ENCODE measurements around the gene TLCD2.
A peak's percentile ranks its signal among the peaks of the same experiment; 100 is the strongest.

The TLCD2 gene

DNA sequence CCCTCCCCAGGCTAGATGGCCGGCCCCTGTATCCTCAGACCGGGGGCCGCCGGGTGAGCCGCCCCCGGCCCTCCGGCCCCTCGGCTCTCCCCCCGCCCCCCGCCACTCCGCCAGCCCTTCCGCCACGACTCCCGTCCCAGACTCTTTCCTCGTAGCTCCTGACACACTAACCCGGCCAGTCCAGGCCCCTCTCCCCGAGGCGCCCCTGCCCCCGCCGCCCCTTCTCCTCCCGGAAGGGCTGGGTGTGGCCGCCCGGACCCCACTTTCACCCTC is 5.6 kb upstream of the TLCD2 start:
- TF ChIP-seq FOXM1 (IDR thresholded peaks at IDR 0.05; ENCODE audit: borderline replicate concordance, low read depth) (no peak), ZBTB7A (IDR thresholded peaks at IDR 0.05; ENCODE audit: low read depth) (no peak), TAF1 (IDR thresholded peaks at IDR 0.05; ENCODE audit: low read depth) (no peak), CREB1 (IDR thresholded peaks at IDR 0.05; ENCODE audit: low read depth) (no peak), EP300 (IDR thresholded peaks at IDR 0.05; ENCODE audit: borderline replicate concordance) (no peak), USF1 (IDR thresholded peaks at IDR 0.05) (no peak), REST (IDR thresholded peaks at IDR 0.05; ENCODE audit: low read depth) (no peak), TEAD4 (IDR thresholded peaks at IDR 0.05) (no peak), RAD21 (IDR thresholded peaks at IDR 0.05; ENCODE audit: low read depth) (no peak), YY1 (IDR thresholded peaks at IDR 0.05; ENCODE audit: low read depth) (no peak), EGR1 (IDR thresholded peaks at IDR 0.05) (no peak), NFIC (IDR thresholded peaks at IDR 0.05) (no peak)
- TF ChIP-seq, protein P1, sequence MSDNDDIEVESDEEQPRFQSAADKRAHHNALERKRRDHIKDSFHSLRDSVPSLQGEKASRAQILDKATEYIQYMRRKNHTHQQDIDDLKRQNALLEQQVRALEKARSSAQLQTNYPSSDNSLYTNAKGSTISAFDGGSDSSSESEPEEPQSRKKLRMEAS (IDR thresholded peaks at IDR 0.05): no peak

DNA sequence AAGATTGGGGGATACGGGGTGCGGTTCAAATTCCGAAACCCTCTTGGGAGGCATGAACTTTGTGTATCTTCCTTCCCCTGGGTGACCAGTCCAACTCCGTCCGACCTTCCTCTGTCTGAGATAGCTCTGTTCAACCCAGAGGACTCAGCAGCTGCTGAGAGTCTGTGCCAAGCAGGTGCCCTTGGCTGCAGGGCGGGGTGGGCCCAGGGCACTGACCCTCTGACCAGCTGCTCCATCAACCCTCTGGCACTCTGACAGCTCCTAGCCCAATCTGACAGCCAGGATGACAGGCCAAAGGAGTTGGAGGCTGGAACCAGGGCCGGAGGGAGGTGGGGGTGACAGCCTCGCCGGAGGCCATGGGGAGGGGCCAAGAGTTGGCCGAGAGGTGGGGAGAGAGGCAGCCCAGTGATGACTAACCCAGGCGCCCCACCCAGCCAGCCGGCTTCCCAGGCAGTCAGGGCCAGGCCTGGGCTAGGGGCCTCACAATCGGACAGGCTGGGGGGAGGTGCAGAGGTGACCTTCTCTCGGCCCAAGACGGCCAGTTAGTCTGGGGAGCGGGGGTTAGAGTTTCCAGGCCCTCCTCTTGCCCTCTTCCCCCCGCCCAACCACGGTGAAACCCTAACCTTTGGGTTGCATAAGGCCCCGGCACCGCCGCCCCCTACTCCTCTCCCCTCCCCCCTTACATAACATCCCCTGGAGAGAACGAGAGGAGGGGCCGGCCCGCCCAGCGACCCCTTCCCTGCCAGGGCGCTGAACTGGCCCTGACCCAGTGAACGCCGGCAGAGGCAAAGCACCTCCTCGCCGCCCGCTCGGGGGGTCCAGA is 5.0 kb upstream of the TLCD2 start:
- TF ChIP-seq FOXM1 (IDR thresholded peaks at IDR 0.05; ENCODE audit: borderline replicate concordance, low read depth) (no peak), USF1 (IDR thresholded peaks at IDR 0.05) (peak; percentile 2; the same call in 1 of the 2 replicates), TEAD4 (IDR thresholded peaks at IDR 0.05) (no peak), REST (IDR thresholded peaks at IDR 0.05; ENCODE audit: low read depth) (no peak), TCF12 (IDR thresholded peaks at IDR 0.05; ENCODE audit: low read depth) (peak; percentile 0), EGR1 (IDR thresholded peaks at IDR 0.05) (no peak), ZBTB7A (IDR thresholded peaks at IDR 0.05; ENCODE audit: low read depth) (no peak), CEBPB (IDR thresholded peaks at IDR 0.05) (no peak), YY1 (IDR thresholded peaks at IDR 0.05; ENCODE audit: low read depth) (no peak), TAF1 (IDR thresholded peaks at IDR 0.05; ENCODE audit: low read depth) (0 out of 2 replicates have a peak, but pooled peaks have one; percentile 21), RAD21 (IDR thresholded peaks at IDR 0.05; ENCODE audit: low read depth) (no peak), NFIC (IDR thresholded peaks at IDR 0.05) (peak; percentile 72), EP300 (IDR thresholded peaks at IDR 0.05; ENCODE audit: borderline replicate concordance) (peak; percentile 52; the same call in 1 of the 2 replicates), CREB1 (IDR thresholded peaks at IDR 0.05; ENCODE audit: low read depth) (no peak)
- TF ChIP-seq, protein P1 (IDR thresholded peaks at IDR 0.05): peak; percentile 7

- TF ChIP-seq RAD21 (IDR thresholded peaks at IDR 0.05; ENCODE audit: low read depth) (no peak), ZBTB7A (IDR thresholded peaks at IDR 0.05; ENCODE audit: low read depth) (peak; percentile 48; the same call in 1 of the 2 replicates), USF1 (IDR thresholded peaks at IDR 0.05) (no peak), EP300 (IDR thresholded peaks at IDR 0.05; ENCODE audit: borderline replicate concordance) (peak; percentile 76), EGR1 (IDR thresholded peaks at IDR 0.05) (no peak), TEAD4 (IDR thresholded peaks at IDR 0.05) (peak; percentile 100), TCF12 (IDR thresholded peaks at IDR 0.05; ENCODE audit: low read depth) (peak; percentile 88), CEBPB (IDR thresholded peaks at IDR 0.05) (no peak), YY1 (IDR thresholded peaks at IDR 0.05; ENCODE audit: low read depth) (peak; percentile 13; the same call in 1 of the 2 replicates), NFIC (IDR thresholded peaks at IDR 0.05) (peak; percentile 79)
- TF ChIP-seq, protein P1 (IDR thresholded peaks at IDR 0.05): peak; percentile 69
Measured at GRCh38 chr17:1714427-1714979, 4.3 kb upstream of the TLCD2 start.

- TF ChIP-seq TCF12 (IDR thresholded peaks at IDR 0.05; ENCODE audit: low read depth) (no peak), YY1 (IDR thresholded peaks at IDR 0.05; ENCODE audit: low read depth) (no peak), CREB1 (IDR thresholded peaks at IDR 0.05; ENCODE audit: low read depth) (no peak), USF1 (IDR thresholded peaks at IDR 0.05) (no peak), FOXM1 (IDR thresholded peaks at IDR 0.05; ENCODE audit: borderline replicate concordance, low read depth) (no peak), RAD21 (IDR thresholded peaks at IDR 0.05; ENCODE audit: low read depth) (peak; percentile 55)
Measured at GRCh38 chr17:1713878-1714426, 3.8 kb upstream of the TLCD2 start.
